HCT116 (cell line): ENCODE data around the gene MYH6.

Experiments
- EZH2phosphoT487 ChIP-seq: fragments of 200-600 bp; IDR thresholded peaks from 2 replicates; pipeline ENCODE4 v1.6.1; 2018; ENCODE audit warnings: antibody characterized with exemption, borderline replicate concordance
- POLR2A ChIP-seq: IDR thresholded peaks from 2 replicates; pipeline ENCODE4 v1.7.0; 2011; ENCODE audit warnings: borderline replicate concordance; ENCODE audit not compliant: insufficient read depth, insufficient read length; ENCODE audit errors: extremely low read depth
- SIN3A ChIP-seq: IDR thresholded peaks from 2 replicates; pipeline ENCODE4 v1.6.1; 2012; ENCODE audit warnings: low read depth
- TF ChIP-seq, protein P1 (sequence below), 3 experiments: fragments of 200-600 bp in 1 of 3; sonication (generic) in 1 of 3; IDR thresholded peaks in 2 of 3; conservative IDR thresholded peaks in 1 of 3; 2 replicates each; pipeline ENCODE4 v1.5.1; 2012 to 2017; ENCODE audit warnings: low read depth in 2 of 3, low read length in 2 of 3, antibody characterized with exemption in 1 of 3, borderline replicate concordance in 1 of 3, control low read depth in 1 of 3, mild to moderate bottlenecking in 1 of 3, mixed read lengths in 1 of 3, mixed run types in 1 of 3, moderate library complexity in 1 of 3; ENCODE audit not compliant: insufficient read depth in 1 of 3
- TF ChIP-seq, protein P2 (sequence below): IDR thresholded peaks from 2 replicates; pipeline ENCODE4 v1.6.1; 2012
- TF ChIP-seq, protein P3 (sequence below): IDR thresholded peaks from 2 replicates; pipeline ENCODE4 v1.6.1; 2012; ENCODE audit warnings: low read depth

DNA sequence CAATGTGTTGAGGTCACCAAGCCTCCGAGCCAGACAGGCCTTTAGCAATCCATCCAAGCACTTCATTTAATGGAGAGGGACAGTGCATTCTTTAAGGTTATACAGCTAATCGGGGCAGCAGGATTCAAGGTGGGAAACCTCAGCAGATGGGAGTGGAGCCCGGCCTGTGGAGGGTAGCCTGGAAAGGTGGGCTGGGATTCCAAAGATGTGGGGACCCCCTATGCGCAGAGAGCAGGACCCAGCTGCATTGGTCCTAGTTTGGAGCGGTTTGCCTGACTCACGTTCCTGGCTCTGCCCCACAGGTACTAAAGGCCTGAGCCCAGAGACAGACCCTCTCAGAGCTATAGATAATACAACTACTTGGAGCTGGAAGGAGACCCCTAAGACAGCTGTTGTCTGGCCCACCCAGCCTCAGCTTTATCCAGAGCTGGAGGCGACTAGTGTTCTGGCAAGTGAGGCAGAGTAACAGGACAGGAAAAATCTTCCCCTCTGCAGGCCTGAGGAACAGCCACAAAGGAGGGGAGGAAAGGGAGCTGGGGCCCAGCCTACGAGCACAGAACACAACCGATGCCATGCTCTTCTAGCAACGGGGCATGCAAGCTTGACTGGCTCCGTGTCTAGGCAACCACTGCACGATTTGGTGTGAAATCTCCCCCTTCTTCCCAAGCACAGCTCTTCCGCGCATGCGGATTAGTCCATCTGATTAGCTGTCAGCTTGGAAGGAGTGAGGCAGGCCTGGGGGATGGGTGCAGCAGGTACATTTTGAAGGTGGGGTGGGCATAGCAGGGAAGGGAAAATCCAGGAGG is 28.5 kb upstream of the MYH6 start:
- TF ChIP-seq EZH2phosphoT487 (no peak), SIN3A (no peak), POLR2A (no peak)
- TF ChIP-seq, protein P1, sequence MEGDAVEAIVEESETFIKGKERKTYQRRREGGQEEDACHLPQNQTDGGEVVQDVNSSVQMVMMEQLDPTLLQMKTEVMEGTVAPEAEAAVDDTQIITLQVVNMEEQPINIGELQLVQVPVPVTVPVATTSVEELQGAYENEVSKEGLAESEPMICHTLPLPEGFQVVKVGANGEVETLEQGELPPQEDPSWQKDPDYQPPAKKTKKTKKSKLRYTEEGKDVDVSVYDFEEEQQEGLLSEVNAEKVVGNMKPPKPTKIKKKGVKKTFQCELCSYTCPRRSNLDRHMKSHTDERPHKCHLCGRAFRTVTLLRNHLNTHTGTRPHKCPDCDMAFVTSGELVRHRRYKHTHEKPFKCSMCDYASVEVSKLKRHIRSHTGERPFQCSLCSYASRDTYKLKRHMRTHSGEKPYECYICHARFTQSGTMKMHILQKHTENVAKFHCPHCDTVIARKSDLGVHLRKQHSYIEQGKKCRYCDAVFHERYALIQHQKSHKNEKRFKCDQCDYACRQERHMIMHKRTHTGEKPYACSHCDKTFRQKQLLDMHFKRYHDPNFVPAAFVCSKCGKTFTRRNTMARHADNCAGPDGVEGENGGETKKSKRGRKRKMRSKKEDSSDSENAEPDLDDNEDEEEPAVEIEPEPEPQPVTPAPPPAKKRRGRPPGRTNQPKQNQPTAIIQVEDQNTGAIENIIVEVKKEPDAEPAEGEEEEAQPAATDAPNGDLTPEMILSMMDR (IDR thresholded peaks at IDR 0.05 in 2 of 3, conservative IDR thresholded peaks at IDR 0.05 in 1 of 3; ENCODE audit: borderline replicate concordance in 1 of 3, insufficient read depth in 1 of 3, low read depth in 2 of 3, low read length in 2 of 3), result no peak
- TF ChIP-seq, protein P2, sequence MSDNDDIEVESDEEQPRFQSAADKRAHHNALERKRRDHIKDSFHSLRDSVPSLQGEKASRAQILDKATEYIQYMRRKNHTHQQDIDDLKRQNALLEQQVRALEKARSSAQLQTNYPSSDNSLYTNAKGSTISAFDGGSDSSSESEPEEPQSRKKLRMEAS, result no peak
- TF ChIP-seq, protein P3, sequence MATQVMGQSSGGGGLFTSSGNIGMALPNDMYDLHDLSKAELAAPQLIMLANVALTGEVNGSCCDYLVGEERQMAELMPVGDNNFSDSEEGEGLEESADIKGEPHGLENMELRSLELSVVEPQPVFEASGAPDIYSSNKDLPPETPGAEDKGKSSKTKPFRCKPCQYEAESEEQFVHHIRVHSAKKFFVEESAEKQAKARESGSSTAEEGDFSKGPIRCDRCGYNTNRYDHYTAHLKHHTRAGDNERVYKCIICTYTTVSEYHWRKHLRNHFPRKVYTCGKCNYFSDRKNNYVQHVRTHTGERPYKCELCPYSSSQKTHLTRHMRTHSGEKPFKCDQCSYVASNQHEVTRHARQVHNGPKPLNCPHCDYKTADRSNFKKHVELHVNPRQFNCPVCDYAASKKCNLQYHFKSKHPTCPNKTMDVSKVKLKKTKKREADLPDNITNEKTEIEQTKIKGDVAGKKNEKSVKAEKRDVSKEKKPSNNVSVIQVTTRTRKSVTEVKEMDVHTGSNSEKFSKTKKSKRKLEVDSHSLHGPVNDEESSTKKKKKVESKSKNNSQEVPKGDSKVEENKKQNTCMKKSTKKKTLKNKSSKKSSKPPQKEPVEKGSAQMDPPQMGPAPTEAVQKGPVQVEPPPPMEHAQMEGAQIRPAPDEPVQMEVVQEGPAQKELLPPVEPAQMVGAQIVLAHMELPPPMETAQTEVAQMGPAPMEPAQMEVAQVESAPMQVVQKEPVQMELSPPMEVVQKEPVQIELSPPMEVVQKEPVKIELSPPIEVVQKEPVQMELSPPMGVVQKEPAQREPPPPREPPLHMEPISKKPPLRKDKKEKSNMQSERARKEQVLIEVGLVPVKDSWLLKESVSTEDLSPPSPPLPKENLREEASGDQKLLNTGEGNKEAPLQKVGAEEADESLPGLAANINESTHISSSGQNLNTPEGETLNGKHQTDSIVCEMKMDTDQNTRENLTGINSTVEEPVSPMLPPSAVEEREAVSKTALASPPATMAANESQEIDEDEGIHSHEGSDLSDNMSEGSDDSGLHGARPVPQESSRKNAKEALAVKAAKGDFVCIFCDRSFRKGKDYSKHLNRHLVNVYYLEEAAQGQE, result no peak
